ENCODE measurements around the gene CYP51A1.

GRCh38 chr7:92156990-92157389 lies 22.7 kb upstream of the CYP51A1 start:
- TF ChIP-seq ZNF565 (CRISPR knock-in tag; conservative IDR thresholded peaks at IDR 0.05; ENCODE audit: low read depth) (no peak), ARNTL (CRISPR knock-in tag; IDR thresholded peaks at IDR 0.05; ENCODE audit: borderline replicate concordance, low read depth) (no peak), BACH2 (CRISPR knock-in tag; IDR thresholded peaks at IDR 0.05; ENCODE audit: borderline replicate concordance) (no peak), ZFP3 (CRISPR knock-in tag; IDR thresholded peaks at IDR 0.05) (no peak), OSR1 (CRISPR knock-in tag; IDR thresholded peaks at IDR 0.05) (no peak), CSRNP3 (CRISPR knock-in tag; IDR thresholded peaks at IDR 0.05) (no peak), TCF4 (CRISPR knock-in tag; IDR thresholded peaks at IDR 0.05; ENCODE audit: borderline replicate concordance) (no peak), SNAI2 (CRISPR knock-in tag; IDR thresholded peaks at IDR 0.05) (no peak), ISL1 (CRISPR knock-in tag; IDR thresholded peaks at IDR 0.05) (no peak), ZNF70 (CRISPR knock-in tag; IDR thresholded peaks at IDR 0.05) (no peak), ZNF8 (CRISPR knock-in tag; IDR thresholded peaks at IDR 0.05) (no peak), ZFP30 (CRISPR knock-in tag; IDR thresholded peaks at IDR 0.05) (no peak)

Data from SK-N-SH treated with all-trans-retinoic acid at 6 μM for 48 hours (cell line).